HEK293 (cell line): ENCODE data around the gene SLC37A3.

ENCODE experiments used
- CTCF ChIA-PET: fragments of 350-600 bp; formaldehyde crosslinking; extraction: SDS; loops from one replicate; lab custom pipeline; 2021; ENCODE audit warnings: antibody characterized with exemption; lab: Yijun Ruan, JAX
- POLR2A ChIA-PET: fragments of 300-600 bp; formaldehyde crosslinking; extraction: SDS; loops from one replicate; lab custom pipeline; 2020; ENCODE audit warnings: antibody characterized with exemption, inconsistent platforms; lab: Yijun Ruan, JAX
- H3K27ac ChIP-seq: fragments of 200-500 bp; sonication (Bioruptor generic); 2 replicates; pipeline ENCODE4 v1.5.1; 2014; ENCODE audit warnings: low read depth, low read length, control low read depth, inconsistent platforms; ENCODE audit errors: extremely low read depth
- H3K36me3 ChIP-seq, 2 experiments: fragments of 200-500 bp in 1 of 2; sonication (Bioruptor generic) in 1 of 2; 1 replicate in 1 of 2; 2 replicates in 1 of 2; pipeline ENCODE4 v1.5.1; 2014 to 2017; ENCODE audit warnings: inconsistent platforms in 2 of 2, low read length in 2 of 2; ENCODE audit not compliant: control insufficient read depth in 2 of 2, insufficient read depth in 1 of 2
- H3K4me1 ChIP-seq: fragments of 200-500 bp; sonication (Bioruptor generic); 2 replicates; pipeline ENCODE4 v1.5.1; 2014; ENCODE audit warnings: mild to moderate bottlenecking, low read length, inconsistent platforms; ENCODE audit not compliant: control insufficient read depth, insufficient read depth
- H3K4me3 ChIP-seq: 2 replicates; pipeline ENCODE4 v1.5.1; 2011; ENCODE audit warnings: low read depth, mild to moderate bottlenecking, control low read depth, low read length, moderate library complexity
- H3K9me3 ChIP-seq: fragments of 200-500 bp; sonication (Bioruptor generic); 2 replicates; pipeline ENCODE4 v1.5.1; 2014; ENCODE audit warnings: low read depth, low read length, inconsistent platforms; ENCODE audit not compliant: control insufficient read depth, insufficient read depth
- BCL11B ChIP-seq: fragments of 450-650 bp; formaldehyde crosslinking; IDR thresholded peaks from 2 replicates; pipeline ENCODE4 v1.5.1; 2016; ENCODE audit warnings: low read depth, missing biosample characterization, missing genetic modification characterization
- KLF9 ChIP-seq: fragments of 450-650 bp; formaldehyde crosslinking; IDR thresholded peaks from 2 replicates; pipeline ENCODE4 v1.5.1; 2016; ENCODE audit warnings: missing biosample characterization, missing genetic modification characterization, low read depth
- MYNN ChIP-seq: fragments of 450-650 bp; formaldehyde crosslinking; IDR thresholded peaks from 2 replicates; pipeline ENCODE4 v1.5.1; 2016; ENCODE audit warnings: missing biosample characterization, missing genetic modification characterization, borderline replicate concordance
- PRDM1 ChIP-seq: fragments of 450-650 bp; formaldehyde crosslinking; IDR thresholded peaks from 2 replicates; pipeline ENCODE4; 2016; ENCODE audit warnings: missing biosample characterization, missing genetic modification characterization
- REST ChIP-seq: fragments of 450-650 bp; formaldehyde crosslinking; IDR thresholded peaks from 2 replicates; pipeline ENCODE4 v1.5.1; 2016; ENCODE audit warnings: missing biosample characterization, missing genetic modification characterization
- SP3 ChIP-seq: fragments of 450-650 bp; formaldehyde crosslinking; IDR thresholded peaks from 2 replicates; pipeline ENCODE4 v1.5.1; 2016; ENCODE audit warnings: missing biosample characterization, missing genetic modification characterization
- TSHZ1 ChIP-seq: fragments of 450-650 bp; formaldehyde crosslinking; IDR thresholded peaks from 2 replicates; pipeline ENCODE4 v1.5.1; 2016; ENCODE audit warnings: missing biosample characterization, missing genetic modification characterization, borderline replicate concordance
- YY1 ChIP-seq: fragments of 450-650 bp; formaldehyde crosslinking; IDR thresholded peaks from 2 replicates; pipeline ENCODE4 v1.5.1; 2018; ENCODE audit warnings: missing biosample characterization, missing genetic modification characterization
- ZBTB7A ChIP-seq: fragments of 450-650 bp; formaldehyde crosslinking; IDR thresholded peaks from 2 replicates; pipeline ENCODE4 v1.5.1; 2016; ENCODE audit warnings: low read depth, missing biosample characterization, missing genetic modification characterization
- ZEB2 ChIP-seq: fragments of 450-650 bp; formaldehyde crosslinking; IDR thresholded peaks from 2 replicates; pipeline ENCODE4 v1.5.1; 2016; ENCODE audit warnings: missing biosample characterization, missing genetic modification characterization
- ZNF146 ChIP-seq: fragments of 450-650 bp; formaldehyde crosslinking; IDR thresholded peaks from 2 replicates; pipeline ENCODE4 v1.5.1; 2016; ENCODE audit warnings: missing biosample characterization, missing genetic modification characterization
- ZNF280D ChIP-seq: fragments of 450-650 bp; formaldehyde crosslinking; IDR thresholded peaks from 2 replicates; pipeline ENCODE4 v1.5.1; 2016; ENCODE audit warnings: missing biosample characterization, missing genetic modification characterization
- ZNF335 ChIP-seq: fragments of 450-650 bp; formaldehyde crosslinking; conservative IDR thresholded peaks from 2 replicates; pipeline ENCODE4 v1.5.1; 2016; ENCODE audit warnings: missing biosample characterization, missing genetic modification characterization
- ZNF354C ChIP-seq: fragments of 450-650 bp; formaldehyde crosslinking; IDR thresholded peaks from 2 replicates; pipeline ENCODE4 v1.5.1; 2016; ENCODE audit warnings: missing biosample characterization, missing genetic modification characterization, low read depth, borderline replicate concordance
- ZNF596 ChIP-seq: fragments of 450-650 bp; IDR thresholded peaks from 2 replicates; pipeline ENCODE4 v1.5.0; 2018; ENCODE audit warnings: missing biosample characterization, mild to moderate bottlenecking, missing genetic modification characterization, moderate library complexity
- ZNF645 ChIP-seq: fragments of 450-650 bp; formaldehyde crosslinking; IDR thresholded peaks from 2 replicates; pipeline ENCODE4; 2016; ENCODE audit warnings: missing biosample characterization, missing genetic modification characterization
- ZNF768 ChIP-seq: fragments of 450-650 bp; formaldehyde crosslinking; IDR thresholded peaks from 2 replicates; pipeline ENCODE4 v1.5.1; 2018; ENCODE audit warnings: missing biosample characterization, mild to moderate bottlenecking, missing genetic modification characterization
- ZSCAN4 ChIP-seq: fragments of 450-650 bp; formaldehyde crosslinking; IDR thresholded peaks from 2 replicates; pipeline ENCODE4 v1.5.1; 2017; ENCODE audit warnings: missing biosample characterization, missing genetic modification characterization

The SLC37A3 gene

GRCh38 chr7:140403878-140404564, 5.7 kb upstream of the SLC37A3 start, which contains the start of gene RAB19 (continued):
- TF ChIP-seq TSHZ1 (tag by site-specific recombination) (no peak), ZNF280D (tag by site-specific recombination) (no peak), SP3 (tag by site-specific recombination) (no peak), ZNF354C (tag by site-specific recombination) (no peak), YY1 (tag by site-specific recombination) (no peak)

- no peak overlapping the region for H3K27ac ChIP-seq
- no peaks in the 10 kb centered on the region for H3K36me3 ChIP-seq
- H3K9me3 ChIP-seq = no peaks in the 10 kb centered on the region
- CTCF ChIA-PET = interaction anchor here (0.6 to 0.8 kb wide), 3 partner anchors 26 to 60 kb away, joined by 3 to 4 read pairs (median 4); no protein-coding TSS in a partner anchor
- H3K4me3 ChIP-seq = no peak overlapping the region
- POLR2A ChIA-PET = no interaction called here
- H3K4me1 ChIP-seq = peaks cover 4% of the 10 kb centered on the region
- no peak for TF ChIP-seq PRDM1 (tag by site-specific recombination)
- TF ChIP-seq ZNF335 (tag by site-specific recombination) = no peak
- TF ChIP-seq ZNF596 = no peak
- TF ChIP-seq ZEB2 = no peak
- no peak for TF ChIP-seq BCL11B (tag by site-specific recombination)
- TF ChIP-seq ZNF146 (tag by site-specific recombination) = no peak
- no peak for TF ChIP-seq ZBTB7A (tag by site-specific recombination)
- TF ChIP-seq ZNF645 (tag by site-specific recombination) = no peak
- TF ChIP-seq KLF9 (tag by site-specific recombination) = no peak
- TF ChIP-seq ZNF768 = no peak
- no peak for TF ChIP-seq REST
- TF ChIP-seq MYNN (tag by site-specific recombination) = no peak
- TF ChIP-seq ZSCAN4 (tag by site-specific recombination) = no peak
These were observed 4.0 kb upstream of the SLC37A3 start for GRCh38 chr7:140402178-140402835.
